ENCODE results near the gene KDM2A. TPM values are rescaled to one million over a fixed set of nuclear protein-coding genes. Genes with fewer than 3 reads are reported as not detected.
A peak's percentile ranks its signal among the peaks of the same experiment; 100 is the strongest.

The KDM2A gene
- total and polyA plus RNA-seq, 2 of the 13 experiments (the other 11 are each of a cell fraction or from before 2014, with no cell fraction given) = 31.3 to 31.4 TPM

DNA sequence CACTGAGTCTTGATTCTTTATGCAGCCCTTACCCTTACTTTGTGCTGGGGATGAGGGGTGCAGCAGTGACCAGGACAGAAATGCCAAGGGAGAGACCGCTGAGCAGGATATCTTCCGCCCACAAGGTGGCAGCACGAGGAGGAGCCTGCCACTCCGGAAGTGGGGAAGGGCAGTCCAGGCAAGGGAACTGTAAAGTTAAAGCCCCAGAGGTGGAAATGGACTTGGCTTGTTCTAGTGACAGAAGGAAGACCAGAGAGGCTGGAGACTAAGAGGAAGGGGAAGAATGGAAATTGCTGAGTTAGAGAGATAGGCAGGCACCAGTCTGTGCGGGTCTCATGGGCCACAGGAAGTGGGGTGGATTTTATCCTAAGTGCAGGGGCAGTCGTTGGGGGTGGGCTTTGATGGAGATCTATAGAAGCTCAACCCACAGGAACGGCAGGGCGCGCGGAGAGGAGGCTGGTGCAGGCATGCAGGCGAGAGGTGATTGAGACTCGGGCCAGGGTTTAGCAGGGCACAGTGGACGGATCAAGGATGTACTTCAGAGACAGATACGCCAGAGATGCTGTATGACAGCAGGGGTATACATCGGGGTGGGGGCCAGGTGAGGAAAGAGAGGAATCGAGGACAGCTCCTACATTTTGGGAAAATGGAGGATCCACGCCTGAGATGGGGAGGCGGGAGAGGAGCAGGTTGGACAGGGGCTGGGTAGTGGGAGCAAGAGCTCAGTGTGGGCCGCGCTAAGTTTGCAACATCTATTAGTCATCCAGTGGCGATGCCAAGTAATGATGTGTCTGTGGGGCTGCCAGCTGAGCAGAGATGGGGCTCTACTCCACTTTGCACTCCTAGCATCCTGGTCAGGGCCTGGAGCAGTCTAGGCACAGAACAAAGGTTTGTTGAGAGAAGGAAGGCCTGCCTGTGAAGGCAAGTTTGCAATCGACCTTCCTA lies 143.9 kb downstream of the KDM2A start (continued):
- TF ChIP-seq, protein P1, sequence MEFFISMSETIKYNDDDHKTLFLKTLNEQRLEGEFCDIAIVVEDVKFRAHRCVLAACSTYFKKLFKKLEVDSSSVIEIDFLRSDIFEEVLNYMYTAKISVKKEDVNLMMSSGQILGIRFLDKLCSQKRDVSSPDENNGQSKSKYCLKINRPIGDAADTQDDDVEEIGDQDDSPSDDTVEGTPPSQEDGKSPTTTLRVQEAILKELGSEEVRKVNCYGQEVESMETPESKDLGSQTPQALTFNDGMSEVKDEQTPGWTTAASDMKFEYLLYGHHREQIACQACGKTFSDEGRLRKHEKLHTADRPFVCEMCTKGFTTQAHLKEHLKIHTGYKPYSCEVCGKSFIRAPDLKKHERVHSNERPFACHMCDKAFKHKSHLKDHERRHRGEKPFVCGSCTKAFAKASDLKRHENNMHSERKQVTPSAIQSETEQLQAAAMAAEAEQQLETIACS (CRISPR knock-in tag; IDR thresholded peaks at IDR 0.05) = no peak
- peak; percentile 56; the same call in 1 of the 2 replicates for TF ChIP-seq RXRB (CRISPR knock-in tag; IDR thresholded peaks at IDR 0.05; ENCODE audit: borderline replicate concordance)
- TF ChIP-seq, protein P2, sequence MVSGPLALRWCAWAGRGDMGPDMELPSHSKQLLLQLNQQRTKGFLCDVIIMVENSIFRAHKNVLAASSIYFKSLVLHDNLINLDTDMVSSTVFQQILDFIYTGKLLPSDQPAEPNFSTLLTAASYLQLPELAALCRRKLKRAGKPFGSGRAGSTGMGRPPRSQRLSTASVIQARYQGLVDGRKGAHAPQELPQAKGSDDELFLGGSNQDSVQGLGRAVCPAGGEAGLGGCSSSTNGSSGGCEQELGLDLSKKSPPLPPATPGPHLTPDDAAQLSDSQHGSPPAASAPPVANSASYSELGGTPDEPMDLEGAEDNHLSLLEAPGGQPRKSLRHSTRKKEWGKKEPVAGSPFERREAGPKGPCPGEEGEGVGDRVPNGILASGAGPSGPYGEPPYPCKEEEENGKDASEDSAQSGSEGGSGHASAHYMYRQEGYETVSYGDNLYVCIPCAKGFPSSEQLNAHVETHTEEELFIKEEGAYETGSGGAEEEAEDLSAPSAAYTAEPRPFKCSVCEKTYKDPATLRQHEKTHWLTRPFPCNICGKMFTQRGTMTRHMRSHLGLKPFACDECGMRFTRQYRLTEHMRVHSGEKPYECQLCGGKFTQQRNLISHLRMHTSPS (CRISPR knock-in tag; IDR thresholded peaks at IDR 0.05; ENCODE audit: low read depth) = 0 out of 2 replicates have a peak, but pooled peaks have one; percentile 11
- TF ChIP-seq, protein P3, sequence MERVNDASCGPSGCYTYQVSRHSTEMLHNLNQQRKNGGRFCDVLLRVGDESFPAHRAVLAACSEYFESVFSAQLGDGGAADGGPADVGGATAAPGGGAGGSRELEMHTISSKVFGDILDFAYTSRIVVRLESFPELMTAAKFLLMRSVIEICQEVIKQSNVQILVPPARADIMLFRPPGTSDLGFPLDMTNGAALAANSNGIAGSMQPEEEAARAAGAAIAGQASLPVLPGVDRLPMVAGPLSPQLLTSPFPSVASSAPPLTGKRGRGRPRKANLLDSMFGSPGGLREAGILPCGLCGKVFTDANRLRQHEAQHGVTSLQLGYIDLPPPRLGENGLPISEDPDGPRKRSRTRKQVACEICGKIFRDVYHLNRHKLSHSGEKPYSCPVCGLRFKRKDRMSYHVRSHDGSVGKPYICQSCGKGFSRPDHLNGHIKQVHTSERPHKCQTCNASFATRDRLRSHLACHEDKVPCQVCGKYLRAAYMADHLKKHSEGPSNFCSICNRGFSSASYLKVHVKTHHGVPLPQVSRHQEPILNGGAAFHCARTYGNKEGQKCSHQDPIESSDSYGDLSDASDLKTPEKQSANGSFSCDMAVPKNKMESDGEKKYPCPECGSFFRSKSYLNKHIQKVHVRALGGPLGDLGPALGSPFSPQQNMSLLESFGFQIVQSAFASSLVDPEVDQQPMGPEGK (CRISPR knock-in tag; IDR thresholded peaks at IDR 0.05) = 0 out of 2 replicates have a peak, but pooled peaks have one; percentile 20
- no peak for TF ChIP-seq RORA (CRISPR knock-in tag; IDR thresholded peaks at IDR 0.05)
- no peak; the same call in 1 of the 2 replicates for TF ChIP-seq ZNF629 (CRISPR knock-in tag; conservative IDR thresholded peaks at IDR 0.05)
- no peak for TF ChIP-seq ZNF510 (CRISPR knock-in tag; IDR thresholded peaks at IDR 0.05; ENCODE audit: low read depth)
- TF ChIP-seq SALL1 (CRISPR knock-in tag; IDR thresholded peaks at IDR 0.05) = 0 out of 2 replicates have a peak, but pooled peaks have one; percentile 49
- TF ChIP-seq GATAD1 (CRISPR knock-in tag; IDR thresholded peaks at IDR 0.05) = peak; percentile 62; the same call in 1 of the 2 replicates
- TF ChIP-seq CHCHD3 (CRISPR knock-in tag; IDR thresholded peaks at IDR 0.05) = no peak
- peak; percentile 48 for TF ChIP-seq XRCC5 (optimal IDR thresholded peaks at IDR 0.05; ENCODE audit: low read length)
- TF ChIP-seq SIX1 (CRISPR knock-in tag; IDR thresholded peaks at IDR 0.05; ENCODE audit: borderline replicate concordance) = 0 out of 2 replicates have a peak, but pooled peaks have one; percentile 8
- peak; percentile 51; the same call in 1 of the 2 replicates for TF ChIP-seq ZNF205 (CRISPR knock-in tag; IDR thresholded peaks at IDR 0.05)
- TF ChIP-seq ELF4 (CRISPR knock-in tag; IDR thresholded peaks at IDR 0.05; ENCODE audit: borderline replicate concordance) = peak; percentile 50; the same call in 1 of the 2 replicates
- TF ChIP-seq ATF7 (IDR thresholded peaks at IDR 0.05) = no peak
- TF ChIP-seq ATF7 (CRISPR knock-in tag; IDR thresholded peaks at IDR 0.05) = no peak
- peak; percentile 36 for TF ChIP-seq TEAD3 (CRISPR knock-in tag; optimal IDR thresholded peaks at IDR 0.05; ENCODE audit: borderline replicate concordance)
- TF ChIP-seq GABPB1 (CRISPR knock-in tag; IDR thresholded peaks at IDR 0.05) = peak; percentile 77
- TF ChIP-seq ZNF572 (CRISPR knock-in tag; IDR thresholded peaks at IDR 0.05) = no peak
- TF ChIP-seq ZNF382 (CRISPR knock-in tag; IDR thresholded peaks at IDR 0.05; ENCODE audit: borderline replicate concordance) = no peak
- TF ChIP-seq, protein P4, sequence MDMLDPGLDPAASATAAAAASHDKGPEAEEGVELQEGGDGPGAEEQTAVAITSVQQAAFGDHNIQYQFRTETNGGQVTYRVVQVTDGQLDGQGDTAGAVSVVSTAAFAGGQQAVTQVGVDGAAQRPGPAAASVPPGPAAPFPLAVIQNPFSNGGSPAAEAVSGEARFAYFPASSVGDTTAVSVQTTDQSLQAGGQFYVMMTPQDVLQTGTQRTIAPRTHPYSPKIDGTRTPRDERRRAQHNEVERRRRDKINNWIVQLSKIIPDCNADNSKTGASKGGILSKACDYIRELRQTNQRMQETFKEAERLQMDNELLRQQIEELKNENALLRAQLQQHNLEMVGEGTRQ (IDR thresholded peaks at IDR 0.05; ENCODE audit: low read depth, low read length) = no peak
- TF ChIP-seq, protein P4 (CRISPR knock-in tag; IDR thresholded peaks at IDR 0.05; ENCODE audit: borderline replicate concordance) = no peak
